GM19395 (cell line): ENCODE data around the gene LMBR1.
"Not testable (repeated sequence)": the region's sequence is repeated elsewhere in the genome, so short reads cannot be mapped to it uniquely, and the experiment has no call there.

Source experiments
- ATAC-seq: cut with Tn5 transposase; IDR thresholded peaks from one replicate; pipeline ENCODE4 v1.9.1; 2021; ENCODE audit warnings: mild to moderate bottlenecking, moderate library complexity; ENCODE audit not compliant: unreplicated experiment

LMBR1 gene

GRCh38 chr7:156659961-156660360 lies 233.0 kb downstream of the LMBR1 start:
- ATAC-seq: no peak

- ATAC-seq: no peak
Observed at GRCh38 chr7:156659203-156659602, 233.8 kb downstream of the LMBR1 start.

GRCh38 chr7:156657681-156658080 lies 235.3 kb downstream of the LMBR1 start:
- no peak for ATAC-seq

- ATAC-seq: no peak
Observed at GRCh38 chr7:156656598-156656997, 236.4 kb downstream of the LMBR1 start.

- ATAC-seq: no peak
Observed at GRCh38 chr7:156655983-156656382, 237.0 kb downstream of the LMBR1 start.

- no peak for ATAC-seq
Observed at GRCh38 chr7:156655251-156655650, 237.7 kb downstream of the LMBR1 start.

- no peak for ATAC-seq
Observed at GRCh38 chr7:156654511-156655234, 238.3 kb downstream of the LMBR1 start.

- ATAC-seq: no peak
Observed at GRCh38 chr7:156652886-156653568, 240.0 kb downstream of the LMBR1 start.

- ATAC-seq: no peak
Observed at GRCh38 chr7:156651474-156651873, 241.5 kb downstream of the LMBR1 start.

- peak; percentile 57 for ATAC-seq
Observed at GRCh38 chr7:156650042-156650441, 242.9 kb downstream of the LMBR1 start.

- not testable (repeated sequence) for ATAC-seq
Observed at GRCh38 chr7:156647330-156647729, 245.7 kb downstream of the LMBR1 start.

- ATAC-seq: no peak
Observed at GRCh38 chr7:156642306-156643045, 250.5 kb downstream of the LMBR1 start.

- peak; percentile 66 for ATAC-seq
Observed at GRCh38 chr7:156640949-156641485, 252.0 kb downstream of the LMBR1 start.

GRCh38 chr7:156640257-156640948 lies 252.6 kb downstream of the LMBR1 start, which contains the start of gene RNF32:
RNF32 (plus strand) TSS chr7:156640774; CDS start chr7:156643878, 3,104 bp downstream.
- peak; percentile 85 for ATAC-seq

GRCh38 chr7:156639426-156640256 lies 253.3 kb downstream of the LMBR1 start:
- ATAC-seq: no peak

- ATAC-seq: no peak
Observed at GRCh38 chr7:156638443-156639077, 254.4 kb downstream of the LMBR1 start.

GRCh38 chr7:156637093-156637492 lies 255.9 kb downstream of the LMBR1 start:
- not testable (repeated sequence) for ATAC-seq

GRCh38 chr7:156635529-156636385 lies 257.2 kb downstream of the LMBR1 start:
- no peak for ATAC-seq
